CD4-positive, alpha-beta memory T cell (primary cell): ENCODE measurements around the gene CHI3L1. TPM values are rescaled to one million over a fixed set of nuclear protein-coding genes. Genes with fewer than 3 reads are reported as not detected.

ENCODE experiments used
- CTCF ChIA-PET: fragments of 350-600 bp; sonication (Branson Sonifier 250); formaldehyde crosslinking; loops from one replicate; lab custom pipeline; 2021; ENCODE audit warnings: inconsistent platforms; ENCODE audit not compliant: partially characterized antibody; lab: Charles Lee
- POLR2A ChIA-PET: fragments of 350-600 bp; sonication (Branson Sonifier 250); formaldehyde crosslinking; loops from one replicate; lab custom pipeline; 2021; ENCODE audit not compliant: partially characterized antibody; lab: Charles Lee
- DNase-seq, 5 donors: peaks; one replicate each; pipeline versions ENCODE4 v3.0.0 to v3.0.0-alpha.2; 2020 to 2022; ENCODE audit warnings: mixed read lengths in 1 of 5
- H3K27ac ChIP-seq: one replicate; pipeline ENCODE4 v1.7.0; 2013; ENCODE audit warnings: low read depth, low read length
- H3K27me3 ChIP-seq: 2 replicates; pipeline ENCODE4 v1.7.0; 2013; ENCODE audit warnings: mild to moderate bottlenecking, low read length, moderate library complexity; ENCODE audit not compliant: insufficient read depth
- H3K36me3 ChIP-seq: 2 replicates; pipeline ENCODE4 v1.7.0; 2013; ENCODE audit warnings: mild to moderate bottlenecking, low read length, moderate library complexity; ENCODE audit not compliant: insufficient read depth
- H3K4me1 ChIP-seq: 2 replicates; pipeline ENCODE4 v1.7.0; 2013; ENCODE audit warnings: mild to moderate bottlenecking, low read length, moderate library complexity; ENCODE audit not compliant: insufficient read depth
- H3K4me3 ChIP-seq, 2 donors: one replicate each; pipeline ENCODE4 v1.7.0; 2013; ENCODE audit warnings: low read length in 2 of 2, mild to moderate bottlenecking in 1 of 2
- H3K9me3 ChIP-seq, 2 donors: one replicate each; pipeline ENCODE4 v1.7.0; 2013; ENCODE audit warnings: low read length in 2 of 2, control low read depth in 1 of 2; ENCODE audit not compliant: control insufficient read depth in 1 of 2
- H3K27ac Mint-ChIP-seq, 7 donors: one replicate each; pipeline ENCODE4 v1.8.0; 2020 to 2021; ENCODE audit warnings: mixed read lengths in 7 of 7, mild to moderate bottlenecking in 6 of 7, inconsistent platforms in 3 of 7, moderate library complexity in 3 of 7
- H3K27me3 Mint-ChIP-seq, 2 donors: one replicate each; pipeline ENCODE4 v1.8.0; 2020 to 2021; ENCODE audit warnings: mixed read lengths in 2 of 2
- H3K36me3 Mint-ChIP-seq, 2 donors: one replicate each; pipeline ENCODE4 v1.8.0; 2020 to 2021; ENCODE audit warnings: mixed read lengths in 2 of 2, inconsistent platforms in 1 of 2, mild to moderate bottlenecking in 1 of 2
- H3K4me1 Mint-ChIP-seq, 4 donors: one replicate each; pipeline ENCODE4 v1.8.0; 2020 to 2021; ENCODE audit warnings: mixed read lengths in 4 of 4, mild to moderate bottlenecking in 1 of 4
- H3K4me3 Mint-ChIP-seq, 8 donors: one replicate each; pipeline ENCODE4 v1.8.0; 2020 to 2021; ENCODE audit warnings: mixed read lengths in 8 of 8, mild to moderate bottlenecking in 7 of 8, moderate library complexity in 6 of 8, inconsistent platforms in 3 of 8
- H3K9me3 Mint-ChIP-seq, 8 donors: one replicate each; pipeline ENCODE4 v1.8.0; 2020 to 2021; ENCODE audit warnings: mixed read lengths in 8 of 8, mild to moderate bottlenecking in 5 of 8, inconsistent platforms in 3 of 8, moderate library complexity in 1 of 8
- intact Hi-C: fragments of 100-400 bp; cut with micrococcal nuclease; formaldehyde crosslinking; loops from one replicate; pipeline ENCODE4 v1.15.1; 2023
- polyA plus RNA-seq, 2 donors: library from polyadenylated mRNA; unstranded; fragments of 300-500 nt; fragmentation: Illumina TruSeq; gene quantifications; one replicate each; pipeline ENCODE4 v1.2.3, GENCODE V29; 2021
- total RNA-seq, 2 experiments: library from RNA; stranded (reverse); gene quantifications; one replicate each; pipeline ENCODE4 v1.2.3, GENCODE V29; 2021

Gene CHI3L1
- total and polyA plus RNA-seq, 4 experiments from 2014 or later, result 5.2 to 5.7 TPM; not detected in 2

GRCh38 chr1:203178083-203178482 is 8.4 kb downstream of the CHI3L1 start:
- Mint-ChIP-seq H3K4me1 (no peaks in the 10 kb centered on the region), H3K9me3 (no peaks in the 10 kb centered on the region), H3K27me3 (peaks cover 4 to 9% of the 10 kb centered on the region in 2 donors), H3K27ac (no peak overlapping the region), H3K36me3 (no peaks in the 10 kb centered on the region), H3K4me3 (no peak overlapping the region)
- ChIA-PET CTCF (interaction anchor here (0.6 kb wide), 1 partner anchor 17 kb away, joined by 3 read pairs; no protein-coding TSS in a partner anchor), POLR2A (no interaction called here)
- H3K9me3 ChIP-seq, result no peaks in the 10 kb centered on the region
- no peak overlapping the region for H3K27ac ChIP-seq
- intact Hi-C loops, result no loop called here
- H3K4me3 ChIP-seq, result no peak overlapping the region
- no peaks in the 10 kb centered on the region for H3K27me3 ChIP-seq
- no peak for DNase-seq
- no peaks in the 10 kb centered on the region for H3K4me1 ChIP-seq
- no peaks in the 10 kb centered on the region for H3K36me3 ChIP-seq

- Mint-ChIP-seq H3K4me3 (no peak overlapping the region), H3K9me3 (no peaks in the 10 kb centered on the region), H3K27ac (peak overlapping the region in 1 of 7 donors; percentile 53), H3K27me3 (peaks cover 4 to 9% of the 10 kb centered on the region in 2 donors), H3K4me1 (no peaks in the 10 kb centered on the region), H3K36me3 (no peaks in the 10 kb centered on the region)
- Histone ChIP-seq H3K27me3 (no peaks in the 10 kb centered on the region), H3K4me1 (no peaks in the 10 kb centered on the region), H3K9me3 (no peaks in the 10 kb centered on the region), H3K4me3 (no peak overlapping the region), H3K27ac (no peak overlapping the region), H3K36me3 (no peaks in the 10 kb centered on the region)
- intact Hi-C loops, result no loop called here
- POLR2A ChIA-PET, result no interaction called here
- CTCF ChIA-PET, result no interaction called here
- no peak for DNase-seq
Measured at GRCh38 chr1:203177470-203178039, 8.9 kb downstream of the CHI3L1 start.

- Histone ChIP-seq H3K9me3 (no peaks in the 10 kb centered on the region), H3K27ac (no peak overlapping the region), H3K4me1 (no peaks in the 10 kb centered on the region), H3K27me3 (no peaks in the 10 kb centered on the region), H3K36me3 (no peaks in the 10 kb centered on the region), H3K4me3 (no peak overlapping the region)
- no peaks in the 10 kb centered on the region for H3K9me3 Mint-ChIP-seq
- intact Hi-C loops, result no loop called here
- H3K27me3 Mint-ChIP-seq, result peaks cover 4 to 8% of the 10 kb centered on the region in 2 donors
- DNase-seq, result no peak
- no peak overlapping the region for H3K27ac Mint-ChIP-seq
- H3K4me3 Mint-ChIP-seq, result no peak overlapping the region
- H3K4me1 Mint-ChIP-seq, result no peaks in the 10 kb centered on the region
- H3K36me3 Mint-ChIP-seq, result no peaks in the 10 kb centered on the region
- POLR2A ChIA-PET, result no interaction called here
- CTCF ChIA-PET, result no interaction called here
Measured at GRCh38 chr1:203177036-203177405, 9.5 kb downstream of the CHI3L1 start.

- Histone ChIP-seq H3K4me3 (no peak overlapping the region), H3K27me3 (no peaks in the 10 kb centered on the region), H3K36me3 (no peaks in the 10 kb centered on the region), H3K4me1 (no peaks in the 10 kb centered on the region), H3K27ac (no peak overlapping the region), H3K9me3 (no peaks in the 10 kb centered on the region)
- Mint-ChIP-seq H3K27ac (no peak overlapping the region), H3K27me3 (peaks cover 4 to 6% of the 10 kb centered on the region in 2 donors), H3K4me3 (no peak overlapping the region), H3K4me1 (no peaks in the 10 kb centered on the region), H3K36me3 (no peaks in the 10 kb centered on the region), H3K9me3 (no peaks in the 10 kb centered on the region)
- intact Hi-C loops, result no loop called here
- POLR2A ChIA-PET, result no interaction called here
- CTCF ChIA-PET, result no interaction called here
- no peak for DNase-seq
Measured at GRCh38 chr1:203176273-203177035, 10.1 kb downstream of the CHI3L1 start.

GRCh38 chr1:203175827-203176241 is 10.7 kb downstream of the CHI3L1 start:
- Mint-ChIP-seq H3K9me3 (no peaks in the 10 kb centered on the region), H3K27me3 (peaks cover 4 to 6% of the 10 kb centered on the region in 2 donors), H3K4me3 (no peak overlapping the region), H3K36me3 (no peaks in the 10 kb centered on the region), H3K27ac (no peak overlapping the region), H3K4me1 (no peaks in the 10 kb centered on the region)
- intact Hi-C loops, result no loop called here
- no peaks in the 10 kb centered on the region for H3K36me3 ChIP-seq
- H3K27ac ChIP-seq, result no peak overlapping the region
- no peaks in the 10 kb centered on the region for H3K27me3 ChIP-seq
- no peak overlapping the region for H3K4me3 ChIP-seq
- ChIA-PET POLR2A (no interaction called here), CTCF (no interaction called here)
- DNase-seq, result no peak
- H3K9me3 ChIP-seq, result no peaks in the 10 kb centered on the region
- no peaks in the 10 kb centered on the region for H3K4me1 ChIP-seq

- CTCF ChIA-PET, result interaction anchor here (1.1 kb wide), 1 partner anchor 36 kb away, joined by 3 read pairs; no protein-coding TSS in a partner anchor
- no peak within 1 kb of the TSS for H3K27ac Mint-ChIP-seq
Measured at GRCh38 chr1:203175237-203175826, 11.2 kb downstream of the CHI3L1 start, which contains the start of gene MYBPH. TSS of gene MYBPH (minus strand) at chr1:203175826. CDS start at chr1:203175755, 71 bp downstream.

GRCh38 chr1:203174324-203174985 is 12.0 kb downstream of the CHI3L1 start:
- Histone ChIP-seq H3K9me3 (no peaks in the 10 kb centered on the region), H3K4me3 (no peak overlapping the region), H3K27me3 (no peaks in the 10 kb centered on the region), H3K36me3 (no peaks in the 10 kb centered on the region), H3K27ac (no peak overlapping the region), H3K4me1 (no peaks in the 10 kb centered on the region)
- Mint-ChIP-seq H3K27me3 (peaks cover 2 to 6% of the 10 kb centered on the region in 2 donors), H3K27ac (no peak overlapping the region), H3K4me3 (no peak overlapping the region), H3K9me3 (no peaks in the 10 kb centered on the region), H3K4me1 (no peaks in the 10 kb centered on the region), H3K36me3 (no peaks in the 10 kb centered on the region)
- no peak for DNase-seq
- ChIA-PET CTCF (interaction anchor here (1.1 to 3.5 kb wide), 2 partner anchors 35 to 135 kb away, joined by 3 to 20 read pairs; no protein-coding TSS in a partner anchor), POLR2A (no interaction called here)
- intact Hi-C loops, result no loop called here

More at GRCh38 chr1:203175237-203175826, 11.2 kb downstream of the CHI3L1 start, which contains the start of gene MYBPH:
- H3K36me3 Mint-ChIP-seq, result no peaks in the 10 kb centered on the region
- no peaks in the 10 kb centered on the region for H3K9me3 Mint-ChIP-seq
- DNase-seq, result no peak
- Histone ChIP-seq H3K4me3 (no peak within 1 kb of the TSS), H3K36me3 (no peaks in the 10 kb centered on the region), H3K4me1 (no peaks in the 10 kb centered on the region), H3K27me3 (no peaks in the 10 kb centered on the region), H3K9me3 (no peaks in the 10 kb centered on the region), H3K27ac (no peak within 1 kb of the TSS)
- no peaks in the 10 kb centered on the region for H3K4me1 Mint-ChIP-seq
- H3K27me3 Mint-ChIP-seq, result peaks cover 4 to 6% of the 10 kb centered on the region in 2 donors
- intact Hi-C loops, result no loop called here
- peak within 1 kb of the TSS in 1 of 8 donors; percentile 20 for H3K4me3 Mint-ChIP-seq
- POLR2A ChIA-PET, result no interaction called here
